ENCODE data around the gene ENO2. TPM values are rescaled to one million over a fixed set of nuclear protein-coding genes. Genes with fewer than 3 reads are reported as not detected.

Gene ENO2
- total and polyA plus RNA-seq, 9 donors, result 5.0 to 22.3 (median 11.5) TPM

- peak; percentile 84 to 86 (median 85) for DNase-seq
- peak overlapping the region; percentile 95 to 99 for H3K27ac ChIP-seq
- no peaks in the 10 kb centered on the region for H3K9me3 ChIP-seq
- H3K36me3 ChIP-seq, result no peaks in the 10 kb centered on the region
- no peaks in the 10 kb centered on the region for H3K27me3 ChIP-seq
- H3K4me3 ChIP-seq, result peak overlapping the region; percentile 74
- intact Hi-C loops (cut with DNase I), result loop anchor here in 2 of 4 donors (2.0 to 5.0 kb wide), 2 partner anchors 39 to 53 kb away; partner anchors contain the start of gene SPSB2 (in 1 of the 2)
- TF ChIP-seq CTCF (IDR thresholded peaks at IDR 0.05) (peak in 1 of 3 donors; percentile 38), POLR2A (IDR thresholded peaks at IDR 0.05) (peak; percentile 38), EP300 (IDR thresholded peaks at IDR 0.05) (peak; percentile 5)
- peaks cover 20% of the 10 kb centered on the region for H3K4me1 ChIP-seq (ENCODE audit: insufficient read depth)
- 0 to 4% (median 0%) methylated on average over 8 of the region's 8 CpGs for WGBS, 3 donors
Measured at GRCh38 chr12:6925540-6926279, 11.3 kb downstream of the ENO2 start.

GRCh38 chr12:6927379-6928021 lies 13.1 kb downstream of the ENO2 start, which contains the start of gene ATN1:
TSS of gene ATN1 (plus strand) at chr12:6927959. CDS start at chr12:6934002, 6,043 bp downstream.
- Histone ChIP-seq H3K9me3 (no peaks in the 10 kb centered on the region), H3K4me1 (ENCODE audit: insufficient read depth) (peaks cover 23% of the 10 kb centered on the region), H3K36me3 (no peaks in the 10 kb centered on the region), H3K27ac (peak within 1 kb of the TSS; percentile 95 to 99), H3K27me3 (no peaks in the 10 kb centered on the region), H3K4me3 (peak within 1 kb of the TSS; percentile 74)
- DNase-seq, result peak; percentile 93 to 96 (median 96)
- 0 to 1% (median 1%) methylated on average over 42 to 66 of the region's 66 CpGs for WGBS, 3 donors
- TF ChIP-seq POLR2A (IDR thresholded peaks at IDR 0.05) (peak; percentile 77), CTCF (IDR thresholded peaks at IDR 0.05) (no peak), EP300 (IDR thresholded peaks at IDR 0.05) (no peak)
- intact Hi-C loops (cut with DNase I), result loop anchor here in 1 of 4 donors (5.0 kb wide), 1 partner anchor 55 kb away; the partner anchor contains the start of gene SPSB2

- peak; percentile 54 to 73 (median 69) for DNase-seq
- Histone ChIP-seq H3K9me3 (no peaks in the 10 kb centered on the region), H3K36me3 (no peaks in the 10 kb centered on the region), H3K4me1 (ENCODE audit: insufficient read depth) (peaks cover 23% of the 10 kb centered on the region), H3K27me3 (no peaks in the 10 kb centered on the region), H3K4me3 (peak overlapping the region; percentile 74), H3K27ac (peak overlapping the region; percentile 95 to 99)
- 0 to 1% (median 1%) methylated on average over 15 to 72 of the region's 79 CpGs for WGBS, 3 donors
- TF ChIP-seq EP300 (IDR thresholded peaks at IDR 0.05) (no peak), CTCF (IDR thresholded peaks at IDR 0.05) (no peak), POLR2A (IDR thresholded peaks at IDR 0.05) (no peak)
- intact Hi-C loops (cut with DNase I), result loop anchor here in 1 of 4 donors (5.0 kb wide), 1 partner anchor 56 kb away; the partner anchor contains the start of gene SPSB2
Measured at GRCh38 chr12:6928022-6928702, 13.8 kb downstream of the ENO2 start.
